Mucosa of stomach (tissue), 1 donor: ENCODE measurements around the gene RNGTT.

ENCODE experiments used
- H3K27me3 ChIP-seq: one replicate; pipeline ENCODE4 v1.7.0; 2013; ENCODE audit warnings: mild to moderate bottlenecking, low read length; ENCODE audit not compliant: control insufficient read depth, insufficient read depth
- H3K36me3 ChIP-seq: one replicate; pipeline ENCODE4 v1.7.0; 2013; ENCODE audit warnings: low read length; ENCODE audit not compliant: control insufficient read depth, insufficient read depth
- H3K4me1 ChIP-seq: one replicate; pipeline ENCODE4 v1.7.0; 2013; ENCODE audit warnings: mild to moderate bottlenecking, low read length; ENCODE audit not compliant: control insufficient read depth, insufficient read depth
- H3K4me3 ChIP-seq: one replicate; pipeline ENCODE4 v1.7.0; 2013; ENCODE audit warnings: low read length
- H3K9ac ChIP-seq: one replicate; pipeline ENCODE4 v1.7.0; 2013; ENCODE audit warnings: mild to moderate bottlenecking, low read length, moderate library complexity
- H3K9me3 ChIP-seq: one replicate; pipeline ENCODE4 v1.7.0; 2013; ENCODE audit warnings: mild to moderate bottlenecking, low read length, moderate library complexity; ENCODE audit not compliant: control insufficient read depth
- donor health status: Pancreatic carcinoma.

The RNGTT gene

DNA sequence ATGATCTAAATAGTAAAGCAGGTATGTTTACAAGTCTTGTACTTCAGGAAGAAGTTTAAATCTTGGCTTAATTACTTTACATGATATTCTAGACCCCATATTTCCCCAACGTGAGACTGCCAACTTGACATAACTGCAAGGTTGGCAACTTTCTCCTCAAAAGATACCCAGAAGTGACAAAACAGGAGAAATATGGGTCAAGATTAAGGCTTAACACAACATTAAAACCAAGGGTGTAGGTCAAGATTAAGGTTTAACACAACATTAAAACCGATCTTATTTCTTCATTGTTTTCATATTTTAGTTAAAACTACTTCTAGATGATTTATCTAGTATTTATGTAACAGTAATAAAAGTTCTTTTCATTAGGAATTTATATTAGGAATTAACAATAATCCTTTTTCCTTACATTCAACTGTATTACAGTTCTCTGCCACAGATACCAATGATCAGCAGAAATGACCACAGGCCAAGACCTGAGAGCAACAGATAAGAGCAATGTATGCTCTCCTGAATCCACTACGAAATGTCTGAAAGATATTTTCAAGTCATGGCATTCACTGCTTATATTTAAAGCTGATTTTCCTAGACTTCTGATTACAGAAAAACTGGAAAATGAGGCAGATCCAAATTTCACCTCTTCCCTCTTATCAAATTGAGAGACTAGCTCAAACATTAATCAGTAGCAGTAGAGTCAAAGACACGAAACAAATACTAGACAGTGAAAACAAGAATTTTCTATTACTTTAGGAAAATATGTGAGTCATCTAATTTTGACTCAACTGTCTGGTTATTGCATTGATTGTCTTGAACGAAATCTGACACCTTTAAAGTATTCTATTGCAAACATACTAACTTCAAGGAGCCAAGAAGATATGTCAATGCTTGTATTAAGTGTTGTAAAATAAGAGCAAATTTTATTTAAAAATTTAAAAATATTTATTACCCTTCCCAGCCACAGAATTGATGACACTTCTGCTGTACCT is 72.3 kb downstream of the RNGTT start:
- Histone ChIP-seq H3K4me1 (no peaks in the 10 kb centered on the region), H3K4me3 (no peak overlapping the region), H3K9ac (no peak overlapping the region), H3K9me3 (no peaks in the 10 kb centered on the region), H3K27me3 (no peaks in the 10 kb centered on the region), H3K36me3 (no peaks in the 10 kb centered on the region)

DNA sequence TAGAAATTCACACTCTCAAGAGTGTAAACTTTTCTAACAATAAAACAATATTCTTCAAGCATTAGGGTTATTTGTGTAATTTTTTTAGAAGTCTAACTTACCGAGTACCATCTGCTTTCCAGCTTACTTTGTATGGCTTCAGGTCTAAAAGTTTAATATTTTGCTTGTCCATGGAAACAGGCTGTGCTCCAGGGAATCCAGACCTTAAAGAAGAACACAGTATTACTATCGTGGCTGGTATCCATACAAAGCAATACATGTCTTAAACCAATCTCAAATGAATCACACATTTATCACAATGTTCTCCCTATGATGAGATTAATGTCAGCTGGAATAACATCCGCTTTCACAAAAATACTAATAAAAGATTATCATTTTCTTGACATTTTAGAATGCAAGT is 73.0 kb downstream of the RNGTT start:
- Histone ChIP-seq H3K4me3 (no peak overlapping the region), H3K36me3 (no peaks in the 10 kb centered on the region), H3K4me1 (no peaks in the 10 kb centered on the region), H3K9me3 (no peaks in the 10 kb centered on the region), H3K9ac (no peak overlapping the region), H3K27me3 (no peaks in the 10 kb centered on the region)

DNA sequence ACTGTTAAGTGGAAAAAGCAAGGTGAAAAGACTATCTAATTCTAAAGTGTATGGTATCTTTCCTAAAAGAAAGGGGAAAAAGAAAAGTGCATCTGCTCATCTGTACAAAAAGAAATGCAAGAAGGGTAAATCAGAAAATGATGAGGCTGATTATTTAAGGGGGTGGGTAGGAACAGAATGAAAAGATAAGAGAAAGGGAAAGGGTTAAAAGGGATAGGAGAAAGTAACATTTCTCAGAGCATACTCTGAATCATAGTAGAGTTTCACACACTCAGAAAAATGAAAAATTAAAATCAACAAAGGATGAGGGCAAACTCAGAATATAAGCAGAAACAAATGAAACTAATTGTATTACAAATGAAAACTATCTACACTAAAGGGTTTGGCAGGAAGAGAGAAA is 79.1 kb downstream of the RNGTT start:
- H3K4me1 ChIP-seq, result peaks cover 6% of the 10 kb centered on the region
- H3K36me3 ChIP-seq, result no peaks in the 10 kb centered on the region
- H3K9me3 ChIP-seq, result no peaks in the 10 kb centered on the region
- H3K27me3 ChIP-seq, result no peaks in the 10 kb centered on the region
- no peak overlapping the region for H3K4me3 ChIP-seq
- H3K9ac ChIP-seq, result no peak overlapping the region

DNA sequence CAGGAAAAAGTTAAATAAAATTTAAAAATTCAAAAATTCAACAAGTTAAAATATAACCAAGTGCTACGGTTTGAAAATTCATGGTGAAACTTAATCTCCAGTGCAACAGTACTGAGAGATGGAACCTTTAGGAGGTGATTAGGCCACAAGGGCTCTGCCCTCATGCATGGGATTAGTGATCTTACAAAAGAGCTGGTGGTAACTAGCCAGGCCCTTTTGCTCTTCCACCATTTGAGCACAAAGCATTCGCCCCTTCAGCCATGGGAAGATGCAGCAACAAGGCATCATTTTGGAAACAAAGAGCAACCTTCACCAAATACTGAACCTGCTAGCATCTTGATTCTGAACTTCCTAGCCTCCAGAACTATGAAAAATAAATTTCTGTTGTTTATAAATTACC is 80.9 kb downstream of the RNGTT start:
- H3K36me3 ChIP-seq, result no peaks in the 10 kb centered on the region
- H3K9ac ChIP-seq, result no peak overlapping the region
- no peaks in the 10 kb centered on the region for H3K9me3 ChIP-seq
- H3K27me3 ChIP-seq, result no peaks in the 10 kb centered on the region
- peaks cover 6% of the 10 kb centered on the region for H3K4me1 ChIP-seq
- H3K4me3 ChIP-seq, result no peak overlapping the region

DNA sequence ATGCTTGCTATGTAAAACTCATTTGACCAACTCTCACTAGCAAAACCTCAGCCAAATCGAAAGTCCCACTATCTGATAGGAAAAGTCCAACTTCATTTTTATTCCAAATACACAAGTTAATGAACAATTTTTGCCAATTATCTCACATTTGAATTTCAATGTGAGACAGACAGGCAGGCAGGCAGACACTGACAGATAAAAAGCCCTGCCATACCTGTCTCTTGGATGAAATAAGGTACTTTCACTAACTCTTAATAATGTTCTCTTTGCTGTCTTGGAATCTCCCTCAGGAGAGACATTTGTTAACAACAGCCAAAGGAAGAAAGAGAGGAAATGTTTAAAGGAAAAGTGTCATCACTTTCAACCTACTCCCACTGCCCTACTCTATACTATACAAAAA is 82.0 kb downstream of the RNGTT start:
- Histone ChIP-seq H3K27me3 (no peaks in the 10 kb centered on the region), H3K4me1 (peaks cover 6% of the 10 kb centered on the region), H3K36me3 (no peaks in the 10 kb centered on the region), H3K4me3 (no peak overlapping the region), H3K9ac (no peak overlapping the region), H3K9me3 (no peaks in the 10 kb centered on the region)

DNA sequence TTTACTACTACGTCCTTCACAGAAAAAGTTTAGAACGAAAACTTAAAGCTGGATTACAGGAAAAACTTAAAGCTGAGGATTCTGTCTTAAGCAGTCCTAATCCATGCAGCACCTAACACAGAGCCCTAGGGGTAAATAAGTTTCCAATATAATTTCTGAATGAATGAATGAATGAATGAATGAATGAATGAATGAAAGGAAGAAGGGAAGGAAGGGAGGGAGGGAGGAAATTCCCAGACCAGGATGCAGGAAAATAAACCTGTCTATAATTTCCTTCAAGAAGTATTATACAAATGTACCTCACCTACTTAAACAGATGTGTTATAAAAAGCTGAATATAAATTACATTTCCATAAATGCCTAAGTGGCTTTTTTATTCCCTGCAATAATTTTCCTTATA is 83.4 kb downstream of the RNGTT start:
- H3K27me3 ChIP-seq, result no peaks in the 10 kb centered on the region
- H3K4me3 ChIP-seq, result no peak overlapping the region
- no peaks in the 10 kb centered on the region for H3K9me3 ChIP-seq
- H3K36me3 ChIP-seq, result no peaks in the 10 kb centered on the region
- no peak overlapping the region for H3K9ac ChIP-seq
- peaks cover 6% of the 10 kb centered on the region for H3K4me1 ChIP-seq

DNA sequence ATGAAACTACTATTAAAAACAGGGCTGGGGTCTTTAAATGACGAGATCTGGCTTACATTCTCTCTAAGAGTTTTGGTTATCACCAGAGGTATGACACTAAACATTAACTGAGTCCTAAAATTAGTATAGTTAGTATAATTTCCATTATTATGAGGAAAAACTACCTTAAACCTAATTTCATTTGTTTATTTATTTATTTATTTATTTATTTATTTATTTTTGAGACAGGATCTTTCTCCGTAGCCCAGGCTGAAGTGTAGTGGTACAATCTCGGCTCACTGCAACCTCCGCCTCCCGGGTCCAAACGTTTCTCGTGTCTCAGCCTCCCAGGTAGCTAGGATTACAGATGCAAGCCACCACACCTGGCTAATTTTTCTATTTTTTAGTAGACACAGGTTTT is 85.5 kb downstream of the RNGTT start:
- Histone ChIP-seq H3K9ac (no peak overlapping the region), H3K4me1 (peaks cover 6% of the 10 kb centered on the region), H3K27me3 (no peaks in the 10 kb centered on the region), H3K9me3 (no peaks in the 10 kb centered on the region), H3K4me3 (no peak overlapping the region), H3K36me3 (no peaks in the 10 kb centered on the region)

DNA sequence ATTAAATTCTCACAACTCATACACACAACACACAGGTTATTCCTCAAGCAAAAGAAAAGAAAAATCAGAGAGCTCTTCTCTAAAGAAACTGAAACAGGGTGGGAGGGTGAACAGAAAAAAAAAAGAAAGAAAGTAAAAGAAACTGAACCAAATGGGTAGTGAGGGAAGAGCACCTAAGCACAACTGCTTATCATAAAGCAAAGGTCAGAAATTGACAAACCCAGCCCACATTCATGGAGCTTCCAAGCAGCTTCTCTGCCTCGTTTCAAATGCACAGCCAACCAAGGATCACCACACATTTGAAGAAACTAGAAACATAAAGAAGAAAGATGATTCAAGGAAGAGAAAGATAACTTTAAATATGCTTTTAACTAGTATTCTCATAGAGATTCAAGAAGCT is 90.5 kb downstream of the RNGTT start:
- no peak overlapping the region for H3K4me3 ChIP-seq
- H3K9me3 ChIP-seq, result no peaks in the 10 kb centered on the region
- H3K9ac ChIP-seq, result no peak overlapping the region
- H3K36me3 ChIP-seq, result no peaks in the 10 kb centered on the region
- H3K4me1 ChIP-seq, result no peaks in the 10 kb centered on the region
- no peaks in the 10 kb centered on the region for H3K27me3 ChIP-seq

DNA sequence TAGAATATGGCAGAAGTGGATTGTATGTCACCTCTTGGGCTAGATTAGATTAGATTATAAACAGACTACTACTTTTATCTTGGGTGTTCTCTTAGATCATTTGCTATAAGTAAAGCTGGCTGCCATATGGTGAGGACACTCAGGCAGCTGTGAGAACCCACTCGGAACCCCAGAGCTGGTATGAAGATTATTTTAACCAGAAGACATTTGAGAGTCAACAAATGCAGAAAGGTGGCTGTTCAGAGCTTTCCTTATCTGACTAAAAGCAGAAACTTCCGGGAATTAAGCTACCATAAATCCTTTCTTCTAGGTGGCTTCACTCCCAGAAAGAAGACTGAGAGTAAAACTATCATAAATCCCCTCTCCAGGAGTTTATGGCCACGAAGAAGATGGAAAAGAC is 91.9 kb downstream of the RNGTT start:
- no peaks in the 10 kb centered on the region for H3K27me3 ChIP-seq
- H3K4me3 ChIP-seq, result no peak overlapping the region
- no peaks in the 10 kb centered on the region for H3K9me3 ChIP-seq
- H3K4me1 ChIP-seq, result no peaks in the 10 kb centered on the region
- no peak overlapping the region for H3K9ac ChIP-seq
- no peaks in the 10 kb centered on the region for H3K36me3 ChIP-seq

DNA sequence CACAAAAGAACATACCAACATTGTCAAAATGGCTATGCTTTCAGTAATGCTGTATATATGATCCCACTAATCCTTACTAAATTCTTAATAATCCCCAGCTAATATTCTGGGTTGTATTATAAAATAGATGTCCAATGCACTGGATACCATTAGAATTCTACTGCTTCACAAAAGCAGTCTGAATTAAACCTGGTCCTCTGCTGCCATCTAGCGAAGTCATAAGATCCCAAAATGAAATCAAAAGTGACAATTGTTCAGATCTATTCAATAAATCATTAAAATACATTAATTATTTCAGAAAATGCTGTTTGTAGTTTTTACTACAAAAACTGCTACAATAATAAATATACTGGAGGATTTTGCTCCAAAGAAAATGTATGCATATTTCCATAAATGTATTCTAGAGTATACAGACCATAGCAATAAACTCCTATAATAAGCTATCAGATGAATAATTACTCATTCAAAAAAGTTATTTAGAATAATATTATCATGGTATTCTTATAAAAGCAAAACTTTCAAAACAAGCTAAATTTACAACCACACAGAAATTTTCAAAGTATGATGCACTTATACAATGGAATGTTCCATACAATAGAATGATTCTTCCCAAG is 92.6 kb downstream of the RNGTT start:
- Histone ChIP-seq H3K36me3 (no peaks in the 10 kb centered on the region), H3K27me3 (no peaks in the 10 kb centered on the region), H3K4me3 (no peak overlapping the region), H3K9ac (no peak overlapping the region), H3K9me3 (no peaks in the 10 kb centered on the region), H3K4me1 (no peaks in the 10 kb centered on the region)

DNA sequence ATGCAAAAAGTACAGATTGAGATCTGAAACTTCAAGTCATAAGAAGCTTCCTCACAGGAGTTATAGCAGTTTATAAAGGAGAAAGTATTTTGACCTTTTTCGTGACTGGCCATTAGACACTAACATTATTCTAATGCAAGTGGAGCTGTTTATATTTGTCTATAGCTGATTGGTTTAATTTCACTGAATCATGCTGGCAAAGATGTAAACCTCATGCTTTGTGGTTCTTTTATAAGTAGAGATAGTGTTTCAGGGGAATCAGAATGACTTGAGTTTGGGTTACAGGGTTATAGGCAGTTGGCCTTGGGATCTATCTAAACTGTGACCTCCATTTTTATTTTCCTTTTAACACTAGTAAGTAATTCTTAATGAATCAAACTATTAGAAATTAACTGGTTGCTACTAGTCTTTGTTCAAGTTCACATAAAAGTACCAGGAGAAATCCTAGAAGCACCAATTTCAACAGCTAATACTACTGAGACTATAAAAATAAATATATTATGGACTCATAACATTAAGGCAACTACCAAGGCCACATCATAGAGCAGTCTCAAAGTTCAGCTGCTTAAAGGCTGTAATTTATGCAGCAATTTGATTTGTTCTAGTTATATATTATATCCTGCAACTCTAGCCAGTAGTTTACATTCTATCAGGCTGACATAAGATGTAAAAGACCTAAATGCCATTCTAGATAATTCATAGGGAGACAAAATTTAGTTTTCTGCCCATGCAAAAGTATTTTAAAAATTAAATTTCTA is 94.0 kb downstream of the RNGTT start:
- Histone ChIP-seq H3K4me3 (no peak overlapping the region), H3K9me3 (no peaks in the 10 kb centered on the region), H3K4me1 (no peaks in the 10 kb centered on the region), H3K36me3 (no peaks in the 10 kb centered on the region), H3K9ac (no peak overlapping the region), H3K27me3 (no peaks in the 10 kb centered on the region)
